A549 (cell line): ENCODE data around the gene TRAK1.

ENCODE experiments used
- CBX2 ChIP-seq: fragments of 200-600 bp; sonication (generic); IDR thresholded peaks from 2 replicates; pipeline ENCODE4 v1.6.1; 2016; ENCODE audit warnings: low read depth, mild to moderate bottlenecking, borderline replicate concordance
- EP300 ChIP-seq, 2 experiments: fragments of >200 bp; sonication (Bioruptor Twin); formaldehyde crosslinking; IDR thresholded peaks; 2 replicates in 1 of 2; 3 replicates in 1 of 2; pipeline ENCODE4 v1.6.1; 2016 to 2017
- HDAC2 ChIP-seq: fragments of 200-600 bp; sonication (generic); IDR thresholded peaks from 2 replicates; pipeline ENCODE4 v1.6.1; 2016
- JUN ChIP-seq, 2 experiments: fragments of >200 bp; sonication (Bioruptor Twin); formaldehyde crosslinking; IDR thresholded peaks; 2 replicates in 1 of 2; 3 replicates in 1 of 2; pipeline ENCODE4 v1.6.1; 2016 to 2017
- KDM1A ChIP-seq: fragments of 200-600 bp; sonication (generic); IDR thresholded peaks from 2 replicates; pipeline ENCODE4 v1.6.1; 2016; ENCODE audit warnings: low read depth, mild to moderate bottlenecking
- MAFK ChIP-seq: fragments of 450-650 bp; IDR thresholded peaks from 2 replicates; pipeline ENCODE4 v1.6.1; 2014; ENCODE audit not compliant: partially characterized antibody
- POLR2A ChIP-seq: IDR thresholded peaks from 2 replicates; pipeline ENCODE4 v1.6.1; 2012; ENCODE audit warnings: mild to moderate bottlenecking, low read length
- POLR2AphosphoS2 ChIP-seq: conservative IDR thresholded peaks from 2 replicates; pipeline ENCODE4 v1.6.1; 2012; ENCODE audit warnings: low read length, improper control_type of control experiment, inconsistent platforms
- RAD21 ChIP-seq, 2 experiments: fragments of >200 bp in 1 of 2; sonication (Bioruptor Twin) in 1 of 2; formaldehyde crosslinking in 1 of 2; IDR thresholded peaks in 1 of 2; conservative IDR thresholded peaks in 1 of 2; 2 replicates in 1 of 2; 3 replicates in 1 of 2; pipeline ENCODE4 v1.6.1; 2012 to 2018; ENCODE audit warnings: inconsistent platforms in 1 of 2
- RNF2 ChIP-seq: fragments of 200-600 bp; sonication (generic); IDR thresholded peaks from 2 replicates; pipeline ENCODE4 v1.6.1; 2016; ENCODE audit warnings: low read depth, mild to moderate bottlenecking, antibody characterized with exemption, moderate library complexity, borderline replicate concordance
- TP53 ChIP-seq: fragments of 250-450 bp; sonication (Bioruptor Pico); IDR thresholded peaks from 2 replicates; pipeline ENCODE4 v1.5.0; 2021; ENCODE audit warnings: mild to moderate bottlenecking, moderate library complexity
- TF ChIP-seq, protein P1 (sequence below): fragments of >200 bp; sonication (Bioruptor Twin); formaldehyde crosslinking; IDR thresholded peaks from 3 replicates; pipeline ENCODE4 v1.5.1; 2016

DNA sequence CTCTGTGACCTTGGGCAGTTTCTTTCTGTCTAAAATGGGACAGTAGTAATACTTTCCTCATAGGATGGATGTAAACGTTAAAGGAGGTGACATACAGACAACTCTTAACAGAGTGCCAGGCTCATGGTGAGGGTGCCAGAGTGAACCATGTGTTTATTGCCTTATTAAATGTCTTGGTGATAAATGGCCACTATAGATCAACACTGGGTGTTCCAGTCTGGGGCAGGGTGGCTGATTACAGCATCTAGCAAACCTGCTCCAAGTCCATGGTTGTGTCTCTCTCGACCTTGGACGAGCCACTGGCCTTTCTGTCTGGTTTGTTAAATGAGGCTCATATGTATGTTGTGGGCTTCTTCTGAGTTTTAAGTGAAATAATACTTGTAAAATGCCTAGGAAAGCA lies 75.1 kb downstream of the TRAK1 start:
- TF ChIP-seq RNF2 (no peak), CBX2 (no peak), HDAC2 (no peak), JUN (IDR thresholded peaks at IDR 0.05) (no peak), POLR2A (no peak), EP300 (IDR thresholded peaks at IDR 0.05) (no peak), KDM1A (no peak), POLR2AphosphoS2 (no peak), RAD21 (conservative IDR thresholded peaks at IDR 0.05 in 1 of 2, IDR thresholded peaks at IDR 0.05 in 1 of 2) (no peak), TP53 (no peak), MAFK (no peak)
- TF ChIP-seq, protein P1, sequence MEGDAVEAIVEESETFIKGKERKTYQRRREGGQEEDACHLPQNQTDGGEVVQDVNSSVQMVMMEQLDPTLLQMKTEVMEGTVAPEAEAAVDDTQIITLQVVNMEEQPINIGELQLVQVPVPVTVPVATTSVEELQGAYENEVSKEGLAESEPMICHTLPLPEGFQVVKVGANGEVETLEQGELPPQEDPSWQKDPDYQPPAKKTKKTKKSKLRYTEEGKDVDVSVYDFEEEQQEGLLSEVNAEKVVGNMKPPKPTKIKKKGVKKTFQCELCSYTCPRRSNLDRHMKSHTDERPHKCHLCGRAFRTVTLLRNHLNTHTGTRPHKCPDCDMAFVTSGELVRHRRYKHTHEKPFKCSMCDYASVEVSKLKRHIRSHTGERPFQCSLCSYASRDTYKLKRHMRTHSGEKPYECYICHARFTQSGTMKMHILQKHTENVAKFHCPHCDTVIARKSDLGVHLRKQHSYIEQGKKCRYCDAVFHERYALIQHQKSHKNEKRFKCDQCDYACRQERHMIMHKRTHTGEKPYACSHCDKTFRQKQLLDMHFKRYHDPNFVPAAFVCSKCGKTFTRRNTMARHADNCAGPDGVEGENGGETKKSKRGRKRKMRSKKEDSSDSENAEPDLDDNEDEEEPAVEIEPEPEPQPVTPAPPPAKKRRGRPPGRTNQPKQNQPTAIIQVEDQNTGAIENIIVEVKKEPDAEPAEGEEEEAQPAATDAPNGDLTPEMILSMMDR: no peak
